ENCODE measurements around the gene SPATA24.
"Not testable (repeated sequence)": the region's sequence is repeated elsewhere in the genome, so short reads cannot be mapped to it uniquely, and the experiment has no call there.

The SPATA24 gene

DNA sequence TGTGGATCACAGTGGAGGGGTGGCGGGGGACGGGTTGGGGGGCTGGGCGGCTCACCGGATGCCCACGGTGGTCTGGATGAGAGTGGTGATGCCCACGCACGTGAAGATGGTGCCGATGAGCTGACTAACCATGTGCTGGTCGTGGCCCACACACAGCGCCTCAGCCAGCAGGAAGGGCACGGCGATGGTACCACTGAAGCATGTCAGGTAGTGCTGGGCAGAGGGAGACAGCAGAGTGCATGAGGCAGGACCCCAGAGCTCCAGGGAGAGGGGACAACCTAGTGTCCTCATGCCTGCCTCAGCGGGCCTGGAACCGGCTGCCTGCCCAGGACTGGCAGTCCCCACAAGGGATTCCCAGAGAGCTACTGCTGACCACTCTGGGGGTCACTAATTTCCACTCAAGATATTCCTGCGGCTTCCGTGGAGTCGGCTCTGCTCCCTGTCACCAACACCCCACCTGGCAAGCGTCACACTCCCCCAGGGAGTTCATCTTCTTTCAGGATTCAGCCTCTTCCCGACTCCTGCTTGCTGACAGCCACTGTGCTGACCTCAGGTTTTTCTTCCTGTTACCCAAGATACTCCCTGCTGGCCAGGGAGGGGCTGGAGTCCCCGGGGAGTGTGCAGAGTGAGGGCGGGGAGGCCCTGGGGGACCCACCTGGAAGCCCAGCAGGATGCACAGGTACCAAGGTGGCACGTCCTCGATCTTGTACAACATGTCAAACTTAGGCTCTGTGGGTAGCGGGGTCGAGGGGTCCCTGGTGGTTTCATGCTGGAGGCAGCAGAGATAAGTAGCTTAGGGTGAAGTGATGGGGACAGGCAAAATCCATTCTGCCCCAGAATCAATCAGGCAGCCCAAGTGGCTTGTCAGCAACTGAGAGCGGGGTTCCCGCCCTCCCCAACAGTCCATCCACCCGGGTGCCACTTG lies 21.8 kb downstream of the SPATA24 start:
- FAIRE-seq: no peak

- no peak for FAIRE-seq
Observed at GRCh38 chr5:139379626-139380449, 24.1 kb downstream of the SPATA24 start.

- no peak for FAIRE-seq
Observed at GRCh38 chr5:139378941-139379361, 24.9 kb downstream of the SPATA24 start.

GRCh38 chr5:139378101-139378825 lies 25.6 kb downstream of the SPATA24 start:
- no peak for FAIRE-seq

- FAIRE-seq: no peak
Observed at GRCh38 chr5:139377226-139377625, 26.7 kb downstream of the SPATA24 start.

DNA sequence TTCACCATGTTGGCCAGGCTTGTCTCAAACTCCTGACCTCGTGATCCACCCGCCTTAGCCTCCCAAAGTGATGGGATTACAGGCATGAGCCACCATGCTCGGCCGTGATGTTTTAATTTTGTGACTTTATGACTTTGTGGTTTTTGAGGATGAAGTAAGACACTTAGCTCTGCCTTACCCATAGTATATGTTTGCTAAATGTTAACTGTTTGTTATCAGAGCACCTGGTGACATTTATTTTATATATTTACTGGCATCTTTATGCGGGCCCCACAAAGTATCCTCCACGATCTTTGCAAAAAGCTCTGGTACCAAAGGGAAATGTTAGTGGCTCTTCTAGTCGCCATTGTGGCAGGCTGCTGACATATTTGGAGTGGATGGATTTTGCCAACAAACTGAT lies 27.5 kb downstream of the SPATA24 start:
- FAIRE-seq: no peak

DNA sequence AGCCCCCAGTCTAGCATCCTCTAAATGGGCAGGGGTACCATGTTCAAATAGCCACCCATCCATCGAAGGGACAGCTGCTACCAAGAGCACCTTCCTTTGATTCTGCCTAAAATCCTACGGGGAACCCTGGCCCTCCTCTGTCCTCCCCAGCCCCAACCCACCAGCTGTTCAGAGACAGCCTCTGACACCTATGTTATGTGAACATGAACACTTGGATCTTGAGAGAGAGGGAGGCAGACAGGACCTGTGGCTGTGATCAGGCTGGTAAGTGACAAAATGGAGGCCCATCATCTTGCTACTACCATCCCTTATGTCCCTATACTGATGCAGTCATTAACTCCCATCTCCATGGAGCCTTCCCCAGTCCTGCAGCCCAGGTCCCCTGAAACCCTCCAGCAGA lies 29.0 kb downstream of the SPATA24 start:
- FAIRE-seq: no peak

DNA sequence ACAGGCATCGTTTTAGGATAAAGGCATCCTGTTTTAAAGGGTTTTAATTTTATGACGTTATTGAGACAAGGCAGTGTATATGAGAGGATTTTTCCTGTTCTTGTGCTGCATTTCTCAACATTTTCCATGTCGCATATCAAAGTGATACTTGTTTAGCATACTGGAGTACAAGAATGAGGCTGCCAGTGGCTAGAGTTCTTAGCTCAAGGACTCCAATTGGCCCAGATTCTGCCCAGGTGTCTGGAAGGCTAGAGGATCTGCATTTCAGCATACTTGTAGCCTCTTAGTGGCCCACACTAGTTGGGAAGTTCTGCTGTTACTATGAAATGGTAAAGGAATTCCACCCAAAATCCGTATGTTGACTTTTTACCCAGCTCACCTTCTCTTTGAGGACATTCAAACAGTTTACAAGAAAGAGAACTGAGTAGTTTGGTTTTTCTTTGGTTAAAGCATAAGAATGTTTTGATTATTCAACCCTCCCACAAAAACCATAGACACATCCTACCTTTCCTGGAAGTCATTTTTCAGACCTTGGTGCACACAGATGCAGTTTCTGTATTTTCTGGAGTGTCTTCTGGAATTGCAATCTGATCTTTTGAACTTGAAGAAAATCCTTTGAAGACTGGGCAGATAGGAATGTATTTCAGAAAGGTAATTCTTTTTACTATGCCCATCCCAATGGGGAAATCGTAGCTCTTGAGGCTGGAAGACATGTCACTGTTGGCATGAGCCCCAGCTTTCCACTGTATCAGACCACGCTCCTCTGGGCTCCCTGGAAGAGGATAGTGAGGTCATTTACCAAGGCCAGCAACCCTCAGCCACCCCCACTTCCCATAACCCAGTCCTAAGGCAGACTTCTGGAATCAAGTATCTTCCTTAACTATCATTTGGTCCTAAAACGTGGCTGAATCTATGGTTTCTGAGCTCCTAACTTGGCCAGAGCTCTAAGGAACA lies 32.1 kb downstream of the SPATA24 start:
- no peak for FAIRE-seq

- FAIRE-seq: no peak
Observed at GRCh38 chr5:139369181-139369580, 34.7 kb downstream of the SPATA24 start.

DNA sequence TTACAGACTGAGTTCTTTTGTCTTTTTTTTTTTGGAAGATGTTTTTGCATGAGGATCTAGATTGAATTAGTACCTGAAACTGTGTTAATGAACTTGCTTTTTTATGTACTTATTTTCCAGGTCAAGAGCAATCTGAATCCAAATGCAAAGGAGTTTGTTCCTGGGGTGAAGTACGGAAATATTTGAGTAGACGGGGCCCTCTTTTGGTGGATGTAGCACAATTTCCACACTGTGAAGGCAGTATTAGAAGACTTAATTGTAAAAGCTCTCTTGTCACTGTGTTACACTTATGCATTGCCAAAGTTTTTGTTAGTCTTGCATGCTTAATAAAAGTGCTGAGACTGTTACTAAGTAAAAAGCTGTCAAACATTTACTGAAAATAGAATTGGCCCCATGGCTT lies 35.3 kb downstream of the SPATA24 start:
- no peak for FAIRE-seq

GRCh38 chr5:139364466-139364865 lies 39.4 kb downstream of the SPATA24 start:
- FAIRE-seq: no peak

GRCh38 chr5:139363937-139364336 lies 40.0 kb downstream of the SPATA24 start:
- no peak for FAIRE-seq

- no peak for FAIRE-seq
Observed at GRCh38 chr5:139361835-139362429, 42.0 kb downstream of the SPATA24 start.

- no peak for FAIRE-seq
Observed at GRCh38 chr5:139360384-139360783, 43.5 kb downstream of the SPATA24 start.

GRCh38 chr5:139358064-139358463 lies 45.8 kb downstream of the SPATA24 start:
- FAIRE-seq: no peak

GRCh38 chr5:139355900-139356299 lies 48.0 kb downstream of the SPATA24 start:
- not testable (repeated sequence) for FAIRE-seq

DNA sequence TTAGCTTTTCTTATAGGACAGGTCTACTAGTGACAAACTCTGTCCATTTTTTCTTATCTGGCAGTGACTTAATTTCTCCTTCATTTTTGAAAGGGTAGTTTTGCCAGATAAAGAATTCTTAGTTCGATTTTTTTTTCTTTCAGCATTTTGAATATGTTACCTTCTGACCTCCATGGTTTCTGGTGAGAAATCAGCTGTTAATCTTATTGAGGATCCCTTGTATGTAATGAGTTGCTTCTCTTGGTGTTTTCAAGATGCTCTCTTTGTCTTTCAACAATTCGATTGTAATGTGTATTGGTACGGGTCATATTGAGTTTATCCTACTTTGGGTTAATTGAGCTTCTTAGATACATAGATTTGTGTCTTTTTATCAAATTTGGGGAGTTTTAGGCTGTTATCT lies 49.7 kb downstream of the SPATA24 start:
- no peak for FAIRE-seq

GRCh38 chr5:139347863-139348262 lies 56.0 kb downstream of the SPATA24 start:
- not testable (repeated sequence) for FAIRE-seq
